D721Med (cell line): ENCODE measurements around the gene MEAF6.

ENCODE experiments used
- DNase-seq: peaks from one replicate; pipeline ENCODE4 v3.0.0; 2011; ENCODE audit warnings: low spot score; ENCODE audit not compliant: insufficient read length
- FAIRE-seq: peaks from 2 replicates; lab custom pipeline; 2011; peaks lifted over from hg19 to GRCh38; lab: Jason Lieb, UNC
- CTCF ChIP-seq: IDR thresholded peaks from 2 replicates; pipeline ENCODE4 v1.5.1; 2012; ENCODE audit warnings: mild to moderate bottlenecking, control low read depth; ENCODE audit not compliant: insufficient read depth; ENCODE audit errors: missing control alignments

Gene MEAF6

GRCh38 chr1:37482004-37482785, 32.4 kb downstream of the MEAF6 start:
- no peak for TF ChIP-seq CTCF
- FAIRE-seq (no peak), DNase-seq (no peak)

- DNase-seq (no peak), FAIRE-seq (no peak)
- no peak for TF ChIP-seq CTCF
These were observed 33.1 kb downstream of the MEAF6 start for GRCh38 chr1:37481289-37482003.

GRCh38 chr1:37480581-37481288, 33.8 kb downstream of the MEAF6 start:
- DNase-seq (no peak), FAIRE-seq (no peak)
- no peak for TF ChIP-seq CTCF

DNA sequence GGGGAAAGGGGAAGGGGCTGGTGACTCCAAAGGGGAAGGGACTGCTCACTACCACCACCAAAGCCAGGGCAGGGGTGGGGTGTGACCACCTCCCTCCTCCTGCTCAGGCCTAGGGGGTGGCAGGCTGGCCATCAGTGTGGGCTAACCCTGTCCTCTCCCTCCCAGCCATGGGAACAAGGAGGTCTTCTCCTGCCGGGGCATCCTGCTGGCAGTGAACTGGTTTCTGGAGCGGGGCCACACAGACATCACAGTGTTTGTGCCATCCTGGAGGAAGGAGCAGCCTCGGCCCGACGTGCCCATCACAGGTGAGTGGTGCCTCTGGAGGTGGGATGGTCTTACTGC, 34.5 kb downstream of the MEAF6 start:
- FAIRE-seq (no peak), DNase-seq (no peak)
- no peak for TF ChIP-seq CTCF

GRCh38 chr1:37479255-37480124, 35.1 kb downstream of the MEAF6 start:
- DNase-seq (no peak), FAIRE-seq (no peak)
- no peak for TF ChIP-seq CTCF

DNA sequence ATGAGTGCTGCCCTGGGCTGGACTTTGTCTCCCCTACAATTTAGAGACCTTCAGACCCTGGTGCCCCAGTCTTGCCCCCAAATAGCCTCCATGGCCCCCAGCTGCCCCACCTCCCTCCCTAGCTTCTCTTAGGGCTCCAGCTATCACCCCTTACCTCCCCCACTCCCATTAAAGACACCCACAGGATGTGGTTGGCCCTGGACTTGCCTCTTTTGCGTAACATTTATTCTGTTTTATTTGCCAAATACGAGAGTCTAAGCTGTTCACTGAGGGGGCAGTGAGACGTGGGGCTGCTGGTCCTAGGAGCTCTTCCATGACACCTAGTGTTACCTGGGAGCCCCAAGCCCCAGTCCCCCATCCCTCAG, 35.7 kb downstream of the MEAF6 start:
- no peak for TF ChIP-seq CTCF
- FAIRE-seq = no peak

More for the DNA sequence above, 35.7 kb downstream of the MEAF6 start:
- DNase-seq = no peak
